Placental epithelial cell (primary cell): ENCODE measurements around the gene EFEMP1. TPM values are rescaled to one million over a fixed set of nuclear protein-coding genes. Genes with fewer than 3 reads are reported as not detected.

Experiments
- total RNA-seq: library from RNA; depleted of rRNA; stranded (reverse); fragments of >200 nt; gene quantifications from 2 replicates; pipeline ENCODE4 v1.2.3, GENCODE V29; 2012

The EFEMP1 gene, protein sequence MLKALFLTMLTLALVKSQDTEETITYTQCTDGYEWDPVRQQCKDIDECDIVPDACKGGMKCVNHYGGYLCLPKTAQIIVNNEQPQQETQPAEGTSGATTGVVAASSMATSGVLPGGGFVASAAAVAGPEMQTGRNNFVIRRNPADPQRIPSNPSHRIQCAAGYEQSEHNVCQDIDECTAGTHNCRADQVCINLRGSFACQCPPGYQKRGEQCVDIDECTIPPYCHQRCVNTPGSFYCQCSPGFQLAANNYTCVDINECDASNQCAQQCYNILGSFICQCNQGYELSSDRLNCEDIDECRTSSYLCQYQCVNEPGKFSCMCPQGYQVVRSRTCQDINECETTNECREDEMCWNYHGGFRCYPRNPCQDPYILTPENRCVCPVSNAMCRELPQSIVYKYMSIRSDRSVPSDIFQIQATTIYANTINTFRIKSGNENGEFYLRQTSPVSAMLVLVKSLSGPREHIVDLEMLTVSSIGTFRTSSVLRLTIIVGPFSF
- 249 and 337 TPM in 2 replicates for total RNA-seq

DNA sequence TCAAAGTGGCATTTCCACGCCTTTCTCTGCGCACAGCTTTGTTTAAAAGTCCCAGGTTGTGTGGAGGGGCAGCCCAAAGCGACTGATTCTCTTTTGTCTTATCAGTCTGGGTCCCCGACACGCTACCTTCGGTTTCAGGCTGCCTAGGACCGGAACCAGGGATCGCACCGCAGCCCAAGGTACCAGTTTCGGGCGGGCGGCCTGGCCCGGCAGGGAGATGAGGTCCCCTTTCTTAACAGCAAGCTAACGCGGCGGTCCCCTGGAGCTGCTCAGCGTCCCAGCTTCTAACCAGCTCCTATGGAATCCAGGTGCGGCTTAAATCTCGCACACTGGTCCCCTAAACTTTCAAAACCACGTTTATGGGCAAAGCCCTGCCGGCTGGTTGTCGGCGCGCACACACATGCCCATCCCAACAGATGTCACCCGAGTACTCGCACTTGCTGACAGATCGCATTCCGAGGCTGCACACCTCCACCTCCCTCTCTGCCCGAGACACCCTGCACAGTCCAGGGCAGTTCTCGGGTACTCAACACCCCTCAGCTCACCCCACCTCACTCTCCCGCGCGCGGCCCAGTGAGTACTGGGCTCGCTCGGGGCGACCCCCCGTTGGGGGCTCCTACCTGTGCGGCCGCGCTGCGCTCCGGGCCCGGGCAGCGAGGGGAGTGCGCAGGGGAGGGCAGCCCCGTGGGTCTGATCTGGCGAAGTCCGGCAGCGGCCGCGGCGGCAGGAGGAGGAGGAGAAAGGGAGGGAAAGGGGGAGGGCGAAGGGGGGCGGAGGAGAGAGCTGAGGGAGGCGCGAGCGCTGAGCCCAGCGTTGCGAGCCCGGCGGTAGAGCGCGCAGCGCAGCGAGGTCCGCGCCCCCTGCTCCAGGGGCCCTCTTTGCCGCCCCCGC is at the start of gene EFEMP1:
Gene EFEMP1, minus strand, starts transcription at position 692 of the 891 bp plus-strand sequence. CDS start 1,342 bp downstream, outside the sequence.

Other genes starting within 250 kb of the EFEMP1 start
- gene PNPT1, start 229.9 kb downstream of the EFEMP1 start, total RNA-seq: 6.3 and 10.8 TPM in 2 replicates